ENCODE measurements around the gene EEFSEC. TPM values are rescaled to one million over a fixed set of nuclear protein-coding genes. Genes with fewer than 3 reads are reported as not detected.
"Not testable (repeated sequence)": the region's sequence is repeated elsewhere in the genome, so short reads cannot be mapped to it uniquely, and the experiment has no call there.

EEFSEC gene
- total RNA-seq, 2 donors from 2014 or later: 10.5 to 12.8 TPM

- Mint-ChIP-seq H3K27ac (no peak overlapping the region), H3K4me1 (no peaks in the 10 kb centered on the region), H3K4me3 (no peak overlapping the region), H3K9me3 (no peaks in the 10 kb centered on the region), H3K27me3 (no peaks in the 10 kb centered on the region), H3K36me3 (ENCODE audit: low read depth) (no peaks in the 10 kb centered on the region)
- no peak for ATAC-seq (replicated peaks)
Measured at GRCh38 chr3:128143496-128143895, 9.8 kb upstream of the EEFSEC start.

DNA sequence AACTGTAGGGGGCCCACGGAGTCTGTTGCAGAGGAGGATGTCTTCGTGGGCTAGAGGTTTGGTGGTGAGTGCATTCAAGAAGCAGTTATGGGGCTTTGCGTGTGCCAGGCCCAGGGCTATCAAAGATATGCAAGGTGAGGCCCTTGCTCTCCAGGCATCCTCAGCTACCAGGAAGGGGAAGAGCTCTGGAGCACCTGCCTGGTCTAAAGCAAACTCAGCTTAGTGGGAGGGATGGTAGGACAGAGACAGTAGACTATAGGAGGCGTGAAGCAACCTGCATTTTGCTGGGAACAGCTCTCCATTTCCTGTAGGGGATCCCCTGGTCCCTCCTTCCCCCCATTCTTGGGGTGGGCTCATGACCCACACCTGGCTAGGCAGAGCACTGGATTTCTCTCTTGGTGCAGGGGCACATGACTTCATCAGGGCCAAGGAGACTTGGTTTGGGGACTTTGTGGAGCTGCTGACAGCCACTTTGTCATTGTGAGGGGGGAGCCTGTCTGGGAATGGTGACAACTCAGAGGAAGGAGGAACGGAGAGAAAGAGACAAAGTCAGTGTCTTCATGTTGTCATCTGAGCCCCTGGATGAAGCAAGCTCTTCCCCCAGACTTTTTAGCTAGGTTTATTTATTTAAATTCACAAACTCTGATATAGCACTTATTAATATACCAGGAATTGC lies 8.6 kb upstream of the EEFSEC start:
- Mint-ChIP-seq H3K36me3 (ENCODE audit: low read depth) (no peaks in the 10 kb centered on the region), H3K4me3 (no peak overlapping the region), H3K9me3 (no peaks in the 10 kb centered on the region), H3K27ac (no peak overlapping the region), H3K4me1 (no peaks in the 10 kb centered on the region), H3K27me3 (no peaks in the 10 kb centered on the region)
- ATAC-seq (replicated peaks): no peak

DNA sequence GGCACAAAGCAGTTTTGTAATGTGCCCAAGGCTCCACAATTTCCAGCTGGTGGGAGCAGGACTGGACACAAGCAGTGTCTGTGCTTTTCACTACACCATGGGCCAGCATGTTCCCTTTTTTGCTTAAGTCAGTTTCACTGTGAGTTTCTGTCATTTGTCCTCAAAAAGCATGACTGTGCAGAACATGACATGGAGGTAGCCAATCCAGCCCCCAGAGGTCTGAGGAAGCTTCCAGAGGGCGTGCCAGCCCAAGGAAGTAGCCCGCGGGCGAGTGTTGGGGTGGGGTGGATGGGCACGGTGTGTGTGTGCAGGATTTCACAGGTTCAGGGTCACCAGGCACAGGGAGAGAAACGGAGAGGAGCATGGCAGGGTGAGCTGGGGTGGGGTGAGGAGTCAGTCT lies 8.0 kb upstream of the EEFSEC start:
- Mint-ChIP-seq H3K27me3 (no peaks in the 10 kb centered on the region), H3K36me3 (ENCODE audit: low read depth) (no peaks in the 10 kb centered on the region), H3K4me3 (no peak overlapping the region), H3K4me1 (no peaks in the 10 kb centered on the region), H3K9me3 (no peaks in the 10 kb centered on the region), H3K27ac (no peak overlapping the region)
- no peak for ATAC-seq (replicated peaks)

DNA sequence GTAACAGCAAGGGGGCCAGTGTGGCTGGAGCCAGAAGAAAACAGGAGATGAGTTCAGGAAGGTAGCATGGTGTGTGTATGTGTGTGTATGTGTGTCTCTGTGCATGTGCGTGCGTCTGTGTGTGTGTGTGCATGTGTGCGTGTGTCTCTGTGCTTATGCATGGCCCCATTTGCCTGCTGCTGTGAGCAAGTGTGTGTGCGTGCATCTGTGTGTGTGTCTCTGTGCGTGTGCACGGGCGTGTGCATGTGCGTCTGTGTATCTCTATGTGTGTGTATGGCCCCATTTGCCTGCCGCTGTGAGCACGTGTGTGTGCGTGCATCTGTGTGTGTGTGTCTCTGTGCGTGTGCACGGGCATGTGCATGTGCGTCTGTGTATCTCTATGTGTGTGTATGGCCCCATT lies 7.1 kb upstream of the EEFSEC start:
- Mint-ChIP-seq H3K27me3 (no peaks in the 10 kb centered on the region), H3K27ac (no peak overlapping the region), H3K4me3 (no peak overlapping the region), H3K36me3 (ENCODE audit: low read depth) (no peaks in the 10 kb centered on the region), H3K9me3 (no peaks in the 10 kb centered on the region), H3K4me1 (no peaks in the 10 kb centered on the region)
- no peak for ATAC-seq (replicated peaks)

DNA sequence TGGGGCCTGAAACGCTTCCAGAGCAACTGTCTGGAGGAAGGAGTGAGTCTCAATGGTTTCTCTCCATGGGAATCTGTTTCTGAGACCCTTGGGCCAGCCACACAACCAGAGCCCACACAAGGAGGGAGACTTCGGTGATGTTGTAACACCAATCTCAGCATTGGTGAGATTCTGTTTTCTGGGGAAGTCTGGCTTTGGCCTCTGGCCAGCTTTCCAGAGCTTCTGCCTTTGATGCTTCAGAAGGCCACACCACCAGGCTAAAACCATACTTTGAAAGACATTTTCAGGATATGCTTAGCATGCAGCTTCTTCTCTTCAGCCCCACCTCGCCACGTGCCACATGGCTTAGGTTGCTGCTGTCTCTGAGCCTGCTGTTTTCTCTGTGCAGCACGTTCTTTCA lies 3.6 kb upstream of the EEFSEC start:
- H3K4me3 Mint-ChIP-seq: no peak overlapping the region
- peaks cover 9% of the 10 kb centered on the region for H3K4me1 Mint-ChIP-seq
- H3K9me3 Mint-ChIP-seq: peaks cover 4% of the 10 kb centered on the region
- H3K27ac Mint-ChIP-seq: no peak overlapping the region
- H3K27me3 Mint-ChIP-seq: no peaks in the 10 kb centered on the region
- ATAC-seq (replicated peaks): no peak
- H3K36me3 Mint-ChIP-seq (ENCODE audit: low read depth): no peaks in the 10 kb centered on the region

DNA sequence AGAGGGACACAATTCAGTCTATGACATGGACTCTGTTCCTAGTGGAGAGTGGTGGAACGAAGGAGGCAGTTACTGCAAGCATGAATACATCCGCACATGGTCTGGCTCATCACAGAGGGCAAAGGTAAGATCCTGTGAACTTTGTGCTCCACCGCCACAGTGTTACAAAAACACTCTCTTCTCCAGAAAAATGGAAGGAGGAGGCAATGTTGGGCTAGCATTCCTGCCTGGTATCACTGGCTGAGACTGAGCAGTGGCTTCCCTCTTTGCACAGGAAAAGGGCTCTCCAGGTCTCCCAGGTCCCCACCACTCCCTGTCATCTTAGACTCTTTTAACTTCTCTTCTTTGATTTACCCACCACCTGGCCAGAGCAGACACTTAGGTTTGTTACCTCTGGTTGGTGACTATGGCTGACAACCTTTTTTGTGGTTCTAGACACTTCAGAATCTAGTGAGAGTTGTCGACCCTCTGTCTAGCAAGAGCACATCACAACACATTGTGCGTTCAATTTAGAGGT lies 1.5 kb upstream of the EEFSEC start:
- Mint-ChIP-seq H3K9me3 (peaks cover 4% of the 10 kb centered on the region), H3K36me3 (ENCODE audit: low read depth) (peaks cover 13% of the 10 kb centered on the region), H3K4me1 (peaks cover 9% of the 10 kb centered on the region), H3K27me3 (no peaks in the 10 kb centered on the region), H3K27ac (no peak overlapping the region), H3K4me3 (peak overlapping the region; percentile 92)
- no peak for ATAC-seq (replicated peaks)

GRCh38 chr3:128152419-128153155 lies 694 bp upstream of the EEFSEC start:
- no peaks in the 10 kb centered on the region for H3K27me3 Mint-ChIP-seq
- H3K4me3 Mint-ChIP-seq: peak overlapping the region; percentile 92
- H3K27ac Mint-ChIP-seq: peak overlapping the region; percentile 67
- H3K4me1 Mint-ChIP-seq: peaks cover 9% of the 10 kb centered on the region
- peaks cover 4% of the 10 kb centered on the region for H3K9me3 Mint-ChIP-seq
- H3K36me3 Mint-ChIP-seq (ENCODE audit: low read depth): peaks cover 20% of the 10 kb centered on the region
- no peak for ATAC-seq (replicated peaks)

DNA sequence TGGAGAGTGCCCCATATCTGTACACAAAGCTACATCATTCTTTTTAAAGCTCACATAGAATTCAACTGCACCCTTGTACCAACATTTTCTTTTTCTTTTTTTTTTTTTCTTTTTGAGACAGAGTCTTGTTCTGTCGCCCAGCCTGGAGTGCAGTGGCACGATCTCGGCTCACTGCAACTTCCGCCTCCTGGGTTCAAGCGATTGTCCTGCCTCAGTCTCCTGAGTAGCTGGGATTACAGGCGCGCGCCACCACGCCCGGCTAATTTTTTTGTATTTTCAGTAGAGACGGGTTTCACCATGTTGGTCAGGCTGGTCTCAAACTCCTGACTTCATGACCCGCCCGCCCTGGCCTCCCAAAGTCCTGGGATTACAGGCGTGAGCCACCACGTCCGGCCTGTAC lies 1.1 kb downstream of the EEFSEC start:
- H3K4me1 Mint-ChIP-seq; ATAC-seq (replicated peaks); H3K27me3 Mint-ChIP-seq; H3K9me3 Mint-ChIP-seq: not testable (repeated sequence)
- Mint-ChIP-seq H3K27ac (peak overlapping the region; percentile 92), H3K4me3 (peak overlapping the region; percentile 92), H3K36me3 (ENCODE audit: low read depth) (peaks cover 34% of the 10 kb centered on the region)

GRCh38 chr3:128155616-128156360 lies 2.5 kb downstream of the EEFSEC start:
- H3K9me3 Mint-ChIP-seq: peaks cover 4% of the 10 kb centered on the region
- no peak for ATAC-seq (replicated peaks)
- no peaks in the 10 kb centered on the region for H3K27me3 Mint-ChIP-seq
- H3K27ac Mint-ChIP-seq: no peak overlapping the region
- peaks cover 9% of the 10 kb centered on the region for H3K4me1 Mint-ChIP-seq
- peak overlapping the region; percentile 7 for H3K4me3 Mint-ChIP-seq
- peaks cover 34% of the 10 kb centered on the region for H3K36me3 Mint-ChIP-seq (ENCODE audit: low read depth)

GRCh38 chr3:128160661-128161060 lies 7.4 kb downstream of the EEFSEC start:
- no peak for ATAC-seq (replicated peaks)
- peaks cover 45% of the 10 kb centered on the region for H3K36me3 Mint-ChIP-seq (ENCODE audit: low read depth)

GRCh38 chr3:128163432-128163831 lies 10.2 kb downstream of the EEFSEC start:
- Mint-ChIP-seq H3K36me3 (ENCODE audit: low read depth) (peaks cover 18% of the 10 kb centered on the region), H3K27me3 (no peaks in the 10 kb centered on the region), H3K4me3 (no peak overlapping the region), H3K4me1 (peaks cover 13% of the 10 kb centered on the region), H3K9me3 (no peaks in the 10 kb centered on the region), H3K27ac (no peak overlapping the region)
- peak; percentile 40 for ATAC-seq (replicated peaks)

More at GRCh38 chr3:128160661-128161060, 7.4 kb downstream of the EEFSEC start:
- no peaks in the 10 kb centered on the region for H3K27me3 Mint-ChIP-seq
- H3K4me3 Mint-ChIP-seq: no peak overlapping the region
- H3K9me3 Mint-ChIP-seq: no peaks in the 10 kb centered on the region
- H3K27ac Mint-ChIP-seq: no peak overlapping the region
- H3K4me1 Mint-ChIP-seq: peaks cover 8% of the 10 kb centered on the region

GRCh38 chr3:128166971-128167453 lies 13.7 kb downstream of the EEFSEC start:
- peaks cover 19% of the 10 kb centered on the region for H3K4me1 Mint-ChIP-seq
- H3K27me3 Mint-ChIP-seq: no peaks in the 10 kb centered on the region
- ATAC-seq (replicated peaks): no peak
- no peak overlapping the region for H3K4me3 Mint-ChIP-seq
- H3K9me3 Mint-ChIP-seq: no peaks in the 10 kb centered on the region
- H3K36me3 Mint-ChIP-seq (ENCODE audit: low read depth): peaks cover 4% of the 10 kb centered on the region
- peak overlapping the region; percentile 28 for H3K27ac Mint-ChIP-seq

DNA sequence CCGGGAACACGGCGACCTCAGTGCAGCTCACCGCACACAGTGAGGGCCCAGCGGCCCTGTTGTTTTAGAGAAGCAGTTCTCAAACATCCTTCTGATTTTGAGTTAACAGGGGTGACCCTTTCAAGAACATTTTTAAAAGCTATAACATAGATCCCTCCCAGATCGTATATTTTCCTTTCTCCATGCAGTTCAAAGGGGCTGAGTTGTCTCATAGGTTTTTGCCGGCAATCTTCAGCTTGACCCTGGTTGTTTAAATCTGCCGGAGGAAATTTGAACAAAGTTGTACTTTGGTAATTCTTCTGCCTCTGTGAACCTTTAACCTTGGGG lies 14.3 kb downstream of the EEFSEC start:
- no peaks in the 10 kb centered on the region for H3K9me3 Mint-ChIP-seq
- no peak for ATAC-seq (replicated peaks)
- H3K4me1 Mint-ChIP-seq: peaks cover 19% of the 10 kb centered on the region
- no peak overlapping the region for H3K4me3 Mint-ChIP-seq
- no peak overlapping the region for H3K27ac Mint-ChIP-seq
- no peaks in the 10 kb centered on the region for H3K36me3 Mint-ChIP-seq (ENCODE audit: low read depth)
- H3K27me3 Mint-ChIP-seq: no peaks in the 10 kb centered on the region

DNA sequence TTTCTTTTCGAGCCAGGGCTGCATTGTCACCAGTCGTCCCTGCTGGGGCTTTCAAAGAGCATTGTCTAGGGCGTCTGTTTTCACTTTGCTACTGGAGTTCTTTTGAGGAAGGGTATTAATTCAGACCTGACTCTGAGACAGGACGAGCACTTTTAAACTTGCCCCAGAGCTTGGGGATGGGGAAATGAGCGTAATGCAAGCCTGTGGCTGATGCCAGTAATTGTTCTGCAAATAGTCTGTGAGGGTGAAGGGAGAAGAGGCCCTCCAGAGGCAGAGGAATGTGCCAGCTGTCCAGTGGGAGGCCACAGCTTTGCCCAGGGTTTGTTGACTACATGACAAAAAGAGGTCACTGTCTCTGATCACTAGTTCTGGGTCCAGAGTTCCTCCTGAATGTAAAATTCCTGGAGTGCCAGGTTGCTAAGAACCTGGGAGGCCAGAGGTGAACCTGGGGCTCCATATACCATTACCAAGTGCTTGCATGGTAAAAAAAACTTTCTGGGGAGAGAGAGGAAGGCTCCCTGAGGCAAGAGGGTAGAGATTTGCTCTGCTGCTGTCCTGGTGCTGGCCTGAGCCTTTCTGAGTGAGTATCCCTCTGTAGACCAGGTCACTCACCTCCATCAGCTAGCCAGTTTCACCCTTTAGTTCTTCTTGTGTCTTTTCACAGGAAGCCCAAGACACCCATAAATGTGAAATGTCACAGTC lies 14.8 kb downstream of the EEFSEC start:
- Mint-ChIP-seq H3K27me3 (no peaks in the 10 kb centered on the region), H3K9me3 (no peaks in the 10 kb centered on the region), H3K27ac (peak overlapping the region; percentile 68), H3K4me3 (no peak overlapping the region), H3K36me3 (ENCODE audit: low read depth) (no peaks in the 10 kb centered on the region), H3K4me1 (peaks cover 19% of the 10 kb centered on the region)
- no peak for ATAC-seq (replicated peaks)

All from activated T-helper 17 cell treated with anti-CD3 and anti-CD28 coated beads, Interleukin-2, amount 50 U/mL, for 72 hours (primary cell).